Sigmoid colon (tissue), 7 donors: Measurements from ENCODE around the gene ATP13A2. TPM values are rescaled to one million over a fixed set of nuclear protein-coding genes. Genes with fewer than 3 reads are reported as not detected.

Experiments used
- DNase-seq: peaks from one replicate; pipeline ENCODE4 v3.0.0-alpha.2; 2019
- H3K27ac ChIP-seq, 4 donors: fragments of 200-600 bp; sonication (generic); one replicate each; pipeline ENCODE4 v1.5.1; 2016 to 2019; ENCODE audit warnings: mild to moderate bottlenecking in 1 of 4
- H3K27me3 ChIP-seq, 3 donors: fragments of 200-600 bp; sonication (generic); one replicate each; pipeline ENCODE4 v1.5.1; 2019; ENCODE audit warnings: mild to moderate bottlenecking in 1 of 3
- H3K36me3 ChIP-seq, 4 donors: fragments of 200-600 bp; sonication (generic); one replicate each; pipeline ENCODE4 v1.5.1; 2016 to 2019
- H3K4me1 ChIP-seq, 4 donors: fragments of 200-600 bp; sonication (generic); one replicate each; pipeline ENCODE4 v1.5.1; 2017 to 2019
- H3K4me3 ChIP-seq, 4 donors: fragments of 200-600 bp; sonication (generic); one replicate each; pipeline ENCODE4 v1.5.1; 2017 to 2019; ENCODE audit warnings: mild to moderate bottlenecking in 2 of 4, moderate library complexity in 1 of 4
- H3K9me3 ChIP-seq, 4 donors: fragments of 200-600 bp in 3 of 4; sonication (generic) in 3 of 4; one replicate each; pipeline versions ENCODE4 v1.5.1 to v1.6.1; 2013 to 2019
- EP300 ChIP-seq, 4 donors: sonication (generic); formaldehyde crosslinking; IDR thresholded peaks; one replicate each; pipeline ENCODE4 v1.6.1; 2017; ENCODE audit warnings: antibody characterized with exemption in 4 of 4
- POLR2A ChIP-seq, 2 donors: fragments of 450-650 bp; IDR thresholded peaks; one replicate each; pipeline ENCODE4 v1.6.1; 2016; ENCODE audit warnings: antibody characterized with exemption in 2 of 2, mild to moderate bottlenecking in 2 of 2, moderate library complexity in 2 of 2
- POLR2AphosphoS5 ChIP-seq, 4 donors: sonication (generic); formaldehyde crosslinking; IDR thresholded peaks; one replicate each; pipeline ENCODE4 v1.6.1; 2017; ENCODE audit warnings: antibody characterized with exemption in 4 of 4
- WGBS, 2 donors: extraction: QIAGEN DNeasy Blood & Tissue Kit; methylation state at CpG; one replicate each; pipeline ENCODE4 v1.1.7; 2013; 5-methylcytosine and 5-hydroxymethylcytosine counted together
- intact Hi-C: fragments of 100-400 bp; cut with DNase I; formaldehyde crosslinking; loops from one replicate; pipeline ENCODE4 v1.15.1; 2023
- polyA plus RNA-seq, 3 donors: library from polyadenylated mRNA; stranded (reverse); fragments of 200-250 nt; gene quantifications; one replicate each; pipeline ENCODE4 v1.2.3, GENCODE V29; 2013
- total RNA-seq, 4 donors: library from RNA; depleted of rRNA; stranded (reverse); fragments of >200 nt; gene quantifications; one replicate each; pipeline ENCODE4 v1.1.0, GENCODE V29; 2016
- TF ChIP-seq, protein P1 (sequence below), 4 experiments: fragments of 450-650 bp in 3 of 4; fragments of 200-600 bp in 1 of 4; IDR thresholded peaks; one replicate each; pipeline ENCODE4 v1.5.1; 2016 to 2019; ENCODE audit warnings: antibody characterized with exemption in 4 of 4, mild to moderate bottlenecking in 3 of 4, moderate library complexity in 2 of 4
- donor health status: healthy with polysubstance abuse.
- donor health status: Bipolar disorder and iron deficiency.
- donor health status: healthy.

ATP13A2 gene, protein sequence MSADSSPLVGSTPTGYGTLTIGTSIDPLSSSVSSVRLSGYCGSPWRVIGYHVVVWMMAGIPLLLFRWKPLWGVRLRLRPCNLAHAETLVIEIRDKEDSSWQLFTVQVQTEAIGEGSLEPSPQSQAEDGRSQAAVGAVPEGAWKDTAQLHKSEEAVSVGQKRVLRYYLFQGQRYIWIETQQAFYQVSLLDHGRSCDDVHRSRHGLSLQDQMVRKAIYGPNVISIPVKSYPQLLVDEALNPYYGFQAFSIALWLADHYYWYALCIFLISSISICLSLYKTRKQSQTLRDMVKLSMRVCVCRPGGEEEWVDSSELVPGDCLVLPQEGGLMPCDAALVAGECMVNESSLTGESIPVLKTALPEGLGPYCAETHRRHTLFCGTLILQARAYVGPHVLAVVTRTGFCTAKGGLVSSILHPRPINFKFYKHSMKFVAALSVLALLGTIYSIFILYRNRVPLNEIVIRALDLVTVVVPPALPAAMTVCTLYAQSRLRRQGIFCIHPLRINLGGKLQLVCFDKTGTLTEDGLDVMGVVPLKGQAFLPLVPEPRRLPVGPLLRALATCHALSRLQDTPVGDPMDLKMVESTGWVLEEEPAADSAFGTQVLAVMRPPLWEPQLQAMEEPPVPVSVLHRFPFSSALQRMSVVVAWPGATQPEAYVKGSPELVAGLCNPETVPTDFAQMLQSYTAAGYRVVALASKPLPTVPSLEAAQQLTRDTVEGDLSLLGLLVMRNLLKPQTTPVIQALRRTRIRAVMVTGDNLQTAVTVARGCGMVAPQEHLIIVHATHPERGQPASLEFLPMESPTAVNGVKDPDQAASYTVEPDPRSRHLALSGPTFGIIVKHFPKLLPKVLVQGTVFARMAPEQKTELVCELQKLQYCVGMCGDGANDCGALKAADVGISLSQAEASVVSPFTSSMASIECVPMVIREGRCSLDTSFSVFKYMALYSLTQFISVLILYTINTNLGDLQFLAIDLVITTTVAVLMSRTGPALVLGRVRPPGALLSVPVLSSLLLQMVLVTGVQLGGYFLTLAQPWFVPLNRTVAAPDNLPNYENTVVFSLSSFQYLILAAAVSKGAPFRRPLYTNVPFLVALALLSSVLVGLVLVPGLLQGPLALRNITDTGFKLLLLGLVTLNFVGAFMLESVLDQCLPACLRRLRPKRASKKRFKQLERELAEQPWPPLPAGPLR
- 10 to 100 TPM in 3 of 4 donors, 1 to 10 TPM in 1; 8.7 to 23.8 (median 15.7) TPM for total RNA-seq
- polyA plus RNA-seq: 10 to 100 TPM in 1 of 3 donors, 1 to 10 TPM in 2; 6.6 to 47.2 (median 8.1) TPM

DNA sequence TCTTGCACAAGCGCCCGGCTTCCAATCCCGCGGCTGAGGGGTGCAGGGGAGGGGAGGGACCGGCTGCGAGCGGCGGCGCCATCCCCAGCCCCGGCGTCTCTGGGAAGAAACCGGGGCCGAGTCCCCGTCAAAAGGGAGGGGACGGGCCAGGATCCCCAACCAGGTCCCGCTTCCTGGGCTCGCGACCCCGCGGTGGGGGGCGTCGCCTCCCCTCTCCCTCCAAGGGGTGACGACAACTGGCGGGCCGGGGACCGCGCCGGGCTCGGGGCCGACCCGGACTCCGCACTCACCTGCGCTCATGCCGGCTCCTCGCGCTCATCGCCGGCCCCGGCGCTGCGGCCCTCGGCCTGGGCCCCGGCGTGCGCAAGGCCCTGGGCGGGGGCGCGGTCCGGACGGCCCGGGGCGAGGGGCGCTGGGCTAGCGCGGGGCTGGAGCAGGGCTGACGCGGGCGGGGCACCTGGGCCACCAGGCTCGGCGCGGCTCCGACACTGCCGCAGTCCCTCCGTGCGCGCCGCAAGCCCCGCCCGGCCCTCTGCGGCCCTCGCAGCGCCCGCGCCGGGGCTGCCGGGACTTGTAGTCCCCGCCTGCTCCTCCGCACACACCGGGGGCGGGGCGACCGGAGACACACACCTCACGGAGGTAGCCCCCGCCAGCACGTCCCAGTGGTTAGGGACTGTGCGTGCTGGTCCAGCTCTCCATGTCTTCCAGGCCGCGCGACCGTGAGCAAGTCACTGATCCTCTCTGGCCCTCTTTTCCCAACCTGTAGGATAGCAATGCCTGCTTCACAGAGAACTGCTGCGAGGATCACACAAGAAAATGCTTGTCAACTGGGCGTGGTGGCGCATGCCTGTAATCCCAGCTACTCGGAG, at the start of gene ATP13A2:
Gene ATP13A2, minus strand, starts transcription at position 490 of the 869 bp plus-strand sequence. Its CDS starts 190 bp downstream, at position 300.
- H3K36me3 ChIP-seq: no peaks in the 10 kb centered on the region
- peak within 1 kb of the TSS; percentile 49 to 95 (median 82) for H3K4me3 ChIP-seq
- H3K27me3 ChIP-seq: no peaks in the 10 kb centered on the region
- TF ChIP-seq POLR2AphosphoS5 (IDR thresholded peaks at IDR 0.05) (peak in 1 of 4 donors; percentile 38), POLR2A (IDR thresholded peaks at IDR 0.05) (no peak)
- 1 to 2% methylated on average over 94 of the region's 94 CpGs for WGBS, 2 donors
- peak within 1 kb of the TSS in 3 of 4 donors; percentile 42 to 65 (median 46) for H3K27ac ChIP-seq
- H3K4me1 ChIP-seq: peaks cover 0 to 25% (median 21%) of the 10 kb centered on the region in 4 donors
- no peaks in the 10 kb centered on the region for H3K9me3 ChIP-seq
- intact Hi-C loops: loop anchor here (5.0 kb wide), 2 partner anchors 36 to 49 kb away; no protein-coding TSS in a partner anchor
- peak; percentile 85 for DNase-seq

DNA sequence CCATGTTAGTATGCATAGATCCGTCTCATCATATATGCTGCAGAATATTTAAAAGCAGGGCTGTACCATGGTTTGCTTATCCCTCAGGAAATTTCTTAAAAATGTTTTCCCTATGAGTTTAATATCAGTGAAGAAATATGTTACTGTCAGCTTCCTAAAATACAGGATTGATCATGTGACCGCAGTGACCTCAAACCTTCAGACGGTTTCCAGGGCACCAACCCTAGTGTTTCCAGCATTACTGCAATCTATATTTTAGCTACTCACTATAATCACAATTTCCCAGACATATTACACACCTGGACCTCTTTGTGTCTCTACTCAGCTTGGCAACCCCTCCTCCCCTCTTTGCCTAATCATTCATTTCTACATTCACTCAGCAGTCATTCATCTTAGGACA, 49.8 kb upstream of the ATP13A2 start:
- H3K27ac ChIP-seq: no peak overlapping the region
- DNase-seq: no peak
- 81 to 82% methylated on average over 3 of the region's 3 CpGs for WGBS, 2 donors
- H3K4me3 ChIP-seq: no peak overlapping the region
- H3K4me1 ChIP-seq: peaks cover 0 to 13% (median 0%) of the 10 kb centered on the region in 4 donors
- no peak for TF ChIP-seq POLR2A (IDR thresholded peaks at IDR 0.05)
- TF ChIP-seq POLR2AphosphoS5 (IDR thresholded peaks at IDR 0.05): no peak
- TF ChIP-seq, protein P1, sequence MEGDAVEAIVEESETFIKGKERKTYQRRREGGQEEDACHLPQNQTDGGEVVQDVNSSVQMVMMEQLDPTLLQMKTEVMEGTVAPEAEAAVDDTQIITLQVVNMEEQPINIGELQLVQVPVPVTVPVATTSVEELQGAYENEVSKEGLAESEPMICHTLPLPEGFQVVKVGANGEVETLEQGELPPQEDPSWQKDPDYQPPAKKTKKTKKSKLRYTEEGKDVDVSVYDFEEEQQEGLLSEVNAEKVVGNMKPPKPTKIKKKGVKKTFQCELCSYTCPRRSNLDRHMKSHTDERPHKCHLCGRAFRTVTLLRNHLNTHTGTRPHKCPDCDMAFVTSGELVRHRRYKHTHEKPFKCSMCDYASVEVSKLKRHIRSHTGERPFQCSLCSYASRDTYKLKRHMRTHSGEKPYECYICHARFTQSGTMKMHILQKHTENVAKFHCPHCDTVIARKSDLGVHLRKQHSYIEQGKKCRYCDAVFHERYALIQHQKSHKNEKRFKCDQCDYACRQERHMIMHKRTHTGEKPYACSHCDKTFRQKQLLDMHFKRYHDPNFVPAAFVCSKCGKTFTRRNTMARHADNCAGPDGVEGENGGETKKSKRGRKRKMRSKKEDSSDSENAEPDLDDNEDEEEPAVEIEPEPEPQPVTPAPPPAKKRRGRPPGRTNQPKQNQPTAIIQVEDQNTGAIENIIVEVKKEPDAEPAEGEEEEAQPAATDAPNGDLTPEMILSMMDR (IDR thresholded peaks at IDR 0.05): no peak
- TF ChIP-seq EP300 (IDR thresholded peaks at IDR 0.05): no peak
- intact Hi-C loops: no loop called here
- peaks cover 0 to 6% (median 4%) of the 10 kb centered on the region in 4 donors for H3K9me3 ChIP-seq
- no peaks in the 10 kb centered on the region for H3K36me3 ChIP-seq
- no peaks in the 10 kb centered on the region for H3K27me3 ChIP-seq

DNA sequence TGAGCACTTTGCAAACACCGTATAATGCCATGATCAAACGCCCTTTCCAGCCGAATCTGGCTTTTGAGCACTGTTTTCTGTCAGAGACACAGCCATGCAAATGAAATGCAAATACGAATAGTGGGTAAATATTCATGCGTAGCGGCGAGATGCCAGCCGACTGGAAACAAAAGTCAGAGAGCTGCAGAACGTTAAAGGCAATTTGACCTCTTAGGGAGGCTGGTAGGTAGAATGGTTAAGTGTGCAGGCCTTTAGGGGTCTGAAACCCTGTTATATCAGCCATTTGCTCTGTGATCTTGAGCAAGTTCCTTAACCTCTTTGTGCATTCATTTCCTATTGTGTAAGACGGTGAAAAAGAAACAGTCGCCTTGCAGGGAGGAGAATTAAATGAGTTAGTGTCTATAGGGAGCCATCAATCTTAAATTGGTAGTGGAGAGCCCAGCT, 48.6 kb upstream of the ATP13A2 start:
- peaks cover 0 to 13% (median 0%) of the 10 kb centered on the region in 4 donors for H3K4me1 ChIP-seq
- no peak overlapping the region for H3K4me3 ChIP-seq
- peaks cover 0 to 4% (median 3%) of the 10 kb centered on the region in 4 donors for H3K9me3 ChIP-seq
- intact Hi-C loops: no loop called here
- no peaks in the 10 kb centered on the region for H3K36me3 ChIP-seq
- H3K27me3 ChIP-seq: no peaks in the 10 kb centered on the region
- TF ChIP-seq POLR2AphosphoS5 (IDR thresholded peaks at IDR 0.05) (no peak), POLR2A (IDR thresholded peaks at IDR 0.05) (no peak), EP300 (IDR thresholded peaks at IDR 0.05) (no peak)
- TF ChIP-seq, protein P1 (IDR thresholded peaks at IDR 0.05): no peak
- DNase-seq: no peak
- 60 to 62% methylated on average over 11 of the region's 11 CpGs for whole genome bisulfite sequencing, 2 donors
- H3K27ac ChIP-seq: no peak overlapping the region

DNA sequence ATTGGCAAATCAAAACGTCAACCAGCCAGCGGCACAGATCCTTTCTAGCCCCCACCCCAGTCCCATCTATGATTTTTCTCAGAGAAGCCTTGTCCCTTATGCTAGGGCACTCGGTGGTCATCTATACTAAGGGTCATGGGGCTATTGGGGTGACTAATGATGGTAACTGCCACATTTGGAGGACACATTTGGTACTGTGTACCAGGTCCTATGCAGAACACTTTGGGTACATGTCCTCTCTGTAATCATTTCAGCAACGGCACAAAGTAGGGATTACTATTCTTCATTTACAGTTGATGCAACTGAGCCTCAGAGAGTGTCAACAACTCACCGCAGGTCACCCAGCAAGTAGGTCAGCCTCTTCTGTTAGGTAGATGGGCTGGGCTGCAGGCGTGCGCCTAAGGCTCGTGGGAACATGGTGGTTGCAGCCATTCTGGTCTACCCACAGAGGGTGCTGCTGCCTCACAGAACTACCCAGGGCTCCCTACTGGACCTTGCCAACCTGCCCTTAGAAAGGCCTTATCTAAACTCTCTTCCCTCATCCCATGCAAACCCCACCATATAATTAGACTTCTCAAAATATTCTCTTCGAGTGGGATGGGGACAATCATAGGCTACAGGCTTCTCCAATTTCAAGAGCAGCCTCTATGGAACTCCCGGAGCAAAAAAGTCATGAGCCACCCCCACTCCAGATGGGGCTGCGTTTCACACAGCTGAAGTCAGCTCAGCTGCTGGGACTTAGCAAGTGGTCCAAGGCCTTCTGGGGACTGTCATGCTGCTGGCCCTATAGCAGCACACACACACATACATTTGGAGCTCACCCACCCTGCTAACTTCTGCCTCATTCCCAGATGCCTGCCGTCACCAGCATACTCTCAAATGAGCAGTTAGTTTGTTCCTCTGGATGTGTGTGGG, 47.9 kb upstream of the ATP13A2 start:
- Histone ChIP-seq H3K4me3 (no peak overlapping the region), H3K4me1 (peaks cover 0 to 13% (median 0%) of the 10 kb centered on the region in 4 donors), H3K27me3 (no peaks in the 10 kb centered on the region), H3K9me3 (no peaks in the 10 kb centered on the region), H3K27ac (no peak overlapping the region), H3K36me3 (no peaks in the 10 kb centered on the region)
- intact Hi-C loops: loop anchor here (1.0 to 10.0 kb wide), 3 partner anchors 178 to 1535 kb away; partner anchors contain the start of genes CASP9, DNAJC16 and NBPF1
- no peak for DNase-seq
- WGBS, 2 donors: 36 to 48% methylated on average over 12 of the region's 12 CpGs
- no peak for TF ChIP-seq EP300 (IDR thresholded peaks at IDR 0.05)
- TF ChIP-seq, protein P1 (IDR thresholded peaks at IDR 0.05): peak; percentile 6 to 48 (median 35)
